Uterus (tissue), 4 donors: ENCODE data around the gene CSF3. TPM values are rescaled to one million over a fixed set of nuclear protein-coding genes. Genes with fewer than 3 reads are reported as not detected.

Experiments used
- DNase-seq, 2 donors: peaks; one replicate each; pipeline ENCODE4 v3.0.0-alpha.2; 2019 to 2020
- H3K27ac ChIP-seq, 2 donors: fragments of 200-600 bp; sonication (generic); 1 replicate in 1 of 2; 2 replicates in 1 of 2; pipeline ENCODE4 v1.5.1; 2016 to 2018
- H3K27me3 ChIP-seq, 2 donors: fragments of 200-600 bp; sonication (generic); one replicate each; pipeline ENCODE4 v1.5.1; 2018 to 2019; ENCODE audit warnings: control low read depth in 1 of 2
- H3K36me3 ChIP-seq, 2 donors: fragments of 200-600 bp; sonication (generic); one replicate each; pipeline ENCODE4 v1.5.1; 2019; ENCODE audit warnings: control low read depth in 1 of 2
- H3K4me1 ChIP-seq, 2 donors: fragments of 200-600 bp; sonication (generic); one replicate each; pipeline ENCODE4 v1.5.1; 2018 to 2019; ENCODE audit warnings: control low read depth in 1 of 2
- H3K4me3 ChIP-seq, 2 donors: fragments of 200-600 bp; sonication (generic); 1 replicate in 1 of 2; 2 replicates in 1 of 2; pipeline ENCODE4 v1.5.1; 2018 to 2019; ENCODE audit warnings: mild to moderate bottlenecking in 1 of 2
- H3K9me3 ChIP-seq, 2 donors: fragments of 200-600 bp; sonication (generic); one replicate each; pipeline ENCODE4 v1.5.1; 2019; ENCODE audit warnings: control low read depth in 1 of 2
- POLR2A ChIP-seq, 2 donors: fragments of 450-650 bp; IDR thresholded peaks; one replicate each; pipeline ENCODE4 v1.6.1; 2016; ENCODE audit warnings: antibody characterized with exemption in 2 of 2, mild to moderate bottlenecking in 1 of 2, moderate library complexity in 1 of 2
- intact Hi-C: fragments of 100-400 bp; cut with DNase I; formaldehyde crosslinking; loops from one replicate; pipeline ENCODE4 v1.15.1; 2023; ENCODE audit warnings: low total_unique reads
- total RNA-seq, 4 donors: library from RNA; depleted of rRNA in 3 of 4; stranded (reverse); fragments of >200 nt in 3 of 4; gene quantifications; one replicate each; pipeline versions ENCODE4 v1.1.0 to v1.2.4, GENCODE V29; 2014 to 2023
- TF ChIP-seq, protein P1 (sequence below), 4 experiments: fragments of 200-600 bp in 2 of 4; fragments of 450-650 bp in 2 of 4; sonication (generic) in 2 of 4; IDR thresholded peaks; one replicate each; pipeline ENCODE4 v1.5.1; 2016 to 2019; ENCODE audit warnings: antibody characterized with exemption in 4 of 4, mild to moderate bottlenecking in 2 of 4, moderate library complexity in 1 of 4
- donor health status: DM: yes; HTN: yes; CAD: no.

CSF3 gene
- total RNA-seq, 4 donors from 2014 or later = 0.29 to 5.0 TPM; not detected in 2

GRCh38 chr17:39979016-39979670 is 36.1 kb upstream of the CSF3 start:
- Histone ChIP-seq H3K4me1 (peaks cover 0 to 13% of the 10 kb centered on the region in 2 donors), H3K4me3 (no peak overlapping the region), H3K9me3 (no peaks in the 10 kb centered on the region), H3K27me3 (no peaks in the 10 kb centered on the region), H3K36me3 (no peaks in the 10 kb centered on the region), H3K27ac (peak overlapping the region; percentile 95)
- TF ChIP-seq POLR2A (IDR thresholded peaks at IDR 0.05) = no peak
- TF ChIP-seq, protein P1, sequence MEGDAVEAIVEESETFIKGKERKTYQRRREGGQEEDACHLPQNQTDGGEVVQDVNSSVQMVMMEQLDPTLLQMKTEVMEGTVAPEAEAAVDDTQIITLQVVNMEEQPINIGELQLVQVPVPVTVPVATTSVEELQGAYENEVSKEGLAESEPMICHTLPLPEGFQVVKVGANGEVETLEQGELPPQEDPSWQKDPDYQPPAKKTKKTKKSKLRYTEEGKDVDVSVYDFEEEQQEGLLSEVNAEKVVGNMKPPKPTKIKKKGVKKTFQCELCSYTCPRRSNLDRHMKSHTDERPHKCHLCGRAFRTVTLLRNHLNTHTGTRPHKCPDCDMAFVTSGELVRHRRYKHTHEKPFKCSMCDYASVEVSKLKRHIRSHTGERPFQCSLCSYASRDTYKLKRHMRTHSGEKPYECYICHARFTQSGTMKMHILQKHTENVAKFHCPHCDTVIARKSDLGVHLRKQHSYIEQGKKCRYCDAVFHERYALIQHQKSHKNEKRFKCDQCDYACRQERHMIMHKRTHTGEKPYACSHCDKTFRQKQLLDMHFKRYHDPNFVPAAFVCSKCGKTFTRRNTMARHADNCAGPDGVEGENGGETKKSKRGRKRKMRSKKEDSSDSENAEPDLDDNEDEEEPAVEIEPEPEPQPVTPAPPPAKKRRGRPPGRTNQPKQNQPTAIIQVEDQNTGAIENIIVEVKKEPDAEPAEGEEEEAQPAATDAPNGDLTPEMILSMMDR (IDR thresholded peaks at IDR 0.05) = no peak
- intact Hi-C loops = no loop called here
- DNase-seq = peak; percentile 68 to 85

GRCh38 chr17:39979893-39980350 is 35.3 kb upstream of the CSF3 start:
- H3K36me3 ChIP-seq = no peaks in the 10 kb centered on the region
- intact Hi-C loops = no loop called here
- TF ChIP-seq, protein P1 (IDR thresholded peaks at IDR 0.05) = no peak
- no peak for TF ChIP-seq POLR2A (IDR thresholded peaks at IDR 0.05)
- H3K27me3 ChIP-seq = no peaks in the 10 kb centered on the region
- H3K4me1 ChIP-seq = peaks cover 0 to 13% of the 10 kb centered on the region in 2 donors
- H3K27ac ChIP-seq = peak overlapping the region; percentile 95
- H3K4me3 ChIP-seq = peak overlapping the region; percentile 37 to 96
- peak in 1 of 2 donors; percentile 35 for DNase-seq
- H3K9me3 ChIP-seq = no peaks in the 10 kb centered on the region

DNA sequence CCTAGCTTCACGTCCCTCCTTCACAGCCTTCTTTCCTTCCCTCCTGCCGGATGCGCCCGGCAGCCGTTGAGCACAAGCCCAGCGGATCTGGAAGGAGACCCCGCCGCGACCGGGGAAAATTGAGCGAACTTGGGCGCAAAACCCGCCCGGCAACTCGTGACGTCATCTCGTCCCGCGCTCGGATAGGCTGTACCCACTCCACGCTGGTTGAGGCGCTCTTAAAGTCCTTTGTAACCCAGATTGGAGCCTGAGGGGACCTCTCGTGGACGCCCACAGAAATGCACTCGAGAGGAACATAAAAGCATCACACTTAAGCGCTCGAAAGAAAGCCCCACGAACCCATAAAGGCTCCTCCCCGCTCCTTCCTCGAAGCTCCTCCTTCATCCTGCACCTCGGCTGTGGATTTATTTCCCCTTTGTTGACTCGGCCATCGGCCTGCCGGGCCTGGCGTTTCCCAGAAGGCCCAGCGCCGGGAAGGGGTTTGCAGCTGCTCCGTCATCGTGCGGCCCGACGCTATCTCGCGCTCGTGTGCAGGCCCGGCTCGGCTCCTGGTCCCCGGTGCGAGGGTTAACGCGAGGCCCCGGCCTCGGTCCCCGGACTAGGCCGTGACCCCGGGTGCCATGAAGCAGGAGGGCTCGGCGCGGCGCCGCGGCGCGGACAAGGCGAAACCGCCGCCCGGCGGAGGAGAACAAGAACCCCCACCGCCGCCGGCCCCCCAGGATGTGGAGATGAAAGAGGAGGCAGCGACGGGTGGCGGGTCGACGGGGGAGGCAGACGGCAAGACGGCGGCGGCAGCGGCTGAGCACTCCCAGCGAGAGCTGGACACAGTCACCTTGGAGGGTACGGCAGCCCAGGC is 34.7 kb upstream of the CSF3 start, which contains the start of gene PSMD3:
Gene PSMD3, plus strand, starts transcription at position 457 of the 856 bp plus-strand sequence. Its CDS starts 164 bp downstream, at position 621.
- Histone ChIP-seq H3K4me3 (peak within 1 kb of the TSS; percentile 80 to 96), H3K27me3 (no peaks in the 10 kb centered on the region), H3K36me3 (no peaks in the 10 kb centered on the region), H3K9me3 (no peaks in the 10 kb centered on the region), H3K4me1 (peaks cover 0 to 13% of the 10 kb centered on the region in 2 donors), H3K27ac (peak within 1 kb of the TSS; percentile 95)
- TF ChIP-seq POLR2A (IDR thresholded peaks at IDR 0.05) = peak; percentile 80 to 93
- TF ChIP-seq, protein P1 (IDR thresholded peaks at IDR 0.05) = peak; percentile 77 to 98 (median 92)
- peak; percentile 99 for DNase-seq
- intact Hi-C loops = no loop called here

- intact Hi-C loops = no loop called here
- Histone ChIP-seq H3K4me3 (peak overlapping the region; percentile 80 to 96), H3K9me3 (no peaks in the 10 kb centered on the region), H3K4me1 (peaks cover 0 to 13% of the 10 kb centered on the region in 2 donors), H3K27ac (peak overlapping the region; percentile 95), H3K27me3 (no peaks in the 10 kb centered on the region), H3K36me3 (no peaks in the 10 kb centered on the region)
- no peak for TF ChIP-seq POLR2A (IDR thresholded peaks at IDR 0.05)
- TF ChIP-seq, protein P1 (IDR thresholded peaks at IDR 0.05) = no peak
- DNase-seq = no peak
Measured at GRCh38 chr17:39981207-39981741, 34.0 kb upstream of the CSF3 start.
